HepG2 (cell line): Measurements from ENCODE around the gene WDCP. TPM values are rescaled to one million over a fixed set of nuclear protein-coding genes. Genes with fewer than 3 reads are reported as not detected.

Experiments used
- ARID5B ChIP-seq: IDR thresholded peaks from 2 replicates; pipeline ENCODE4 v1.4.0; 2020; ENCODE audit warnings: mild to moderate bottlenecking, missing genetic modification reagents
- EED ChIP-seq: sonication (generic); formaldehyde crosslinking; IDR thresholded peaks from 2 replicates; pipeline ENCODE4 v1.5.0; 2020; ENCODE audit warnings: mild to moderate bottlenecking, missing genetic modification reagents
- ETV6 ChIP-seq: sonication (generic); formaldehyde crosslinking; conservative IDR thresholded peaks from 2 replicates; pipeline ENCODE4 v1.4.0; 2020; ENCODE audit warnings: missing genetic modification reagents
- EZH2 ChIP-seq: conservative IDR thresholded peaks from 2 replicates; pipeline ENCODE4 v1.6.1; 2012; ENCODE audit warnings: mild to moderate bottlenecking, low read depth, low read length, moderate library complexity
- FOXO1 ChIP-seq: sonication (generic); formaldehyde crosslinking; IDR thresholded peaks from 2 replicates; pipeline ENCODE4 v1.4.0; 2020; ENCODE audit warnings: missing genetic modification reagents
- HNRNPL ChIP-seq: fragments of 200-400 bp; formaldehyde crosslinking; IDR thresholded peaks from 2 replicates; pipeline ENCODE4 v1.6.1; 2017; ENCODE audit warnings: mild to moderate bottlenecking, low read depth, low read length
- NONO ChIP-seq, 2 experiments: fragments of 450-650 bp in 1 of 2; sonication (generic) in 1 of 2; formaldehyde crosslinking in 1 of 2; IDR thresholded peaks in 1 of 2; conservative IDR thresholded peaks in 1 of 2; 2 replicates each; pipeline versions ENCODE4 v1.6.1 to v1.8.0; 2017 to 2022; ENCODE audit warnings: mild to moderate bottlenecking in 1 of 2, missing genetic modification reagents in 1 of 2, moderate library complexity in 1 of 2
- NR1H2 ChIP-seq: sonication (generic); formaldehyde crosslinking; IDR thresholded peaks from 2 replicates; pipeline ENCODE4 v1.8.1; 2022; ENCODE audit warnings: low read depth, missing genetic modification reagents, borderline replicate concordance
- SETDB1 ChIP-seq: sonication (generic); formaldehyde crosslinking; IDR thresholded peaks from 2 replicates; pipeline ENCODE4 v1.5.1; 2020; ENCODE audit warnings: missing genetic modification reagents, mild to moderate bottlenecking, borderline replicate concordance
- ZBTB21 ChIP-seq: sonication (generic); formaldehyde crosslinking; IDR thresholded peaks from 2 replicates; pipeline ENCODE4 v1.4.0; 2020; ENCODE audit warnings: missing genetic modification reagents
- ZBTB37 ChIP-seq: sonication (generic); formaldehyde crosslinking; IDR thresholded peaks from 2 replicates; pipeline ENCODE4 v1.4.0; 2020; ENCODE audit warnings: mild to moderate bottlenecking, missing genetic modification reagents
- ZFP36L2 ChIP-seq: sonication (generic); formaldehyde crosslinking; IDR thresholded peaks from 2 replicates; pipeline ENCODE4 v1.4.0; 2020; ENCODE audit warnings: missing genetic modification reagents
- ZNF18 ChIP-seq: sonication (generic); formaldehyde crosslinking; IDR thresholded peaks from 2 replicates; pipeline ENCODE4 v1.8.0; 2022; ENCODE audit warnings: mild to moderate bottlenecking, missing genetic modification reagents; ENCODE audit not compliant: insufficient replicate concordance
- ZNF253 ChIP-seq: sonication (generic); formaldehyde crosslinking; IDR thresholded peaks from 2 replicates; pipeline ENCODE4 v1.8.0; 2022; ENCODE audit warnings: mild to moderate bottlenecking, missing genetic modification reagents, borderline replicate concordance
- ZNF281 ChIP-seq: sonication (generic); formaldehyde crosslinking; IDR thresholded peaks from 2 replicates; pipeline ENCODE4 v1.4.0; 2020; ENCODE audit warnings: missing genetic modification reagents, borderline replicate concordance
- ZNF512 ChIP-seq: sonication (generic); formaldehyde crosslinking; IDR thresholded peaks from 2 replicates; pipeline ENCODE4 v1.4.0; 2020; ENCODE audit warnings: mild to moderate bottlenecking, missing genetic modification reagents
- ZNF792 ChIP-seq: IDR thresholded peaks from 2 replicates; pipeline ENCODE4 v1.6.1; 2016
- ZSCAN21 ChIP-seq: sonication (generic); formaldehyde crosslinking; IDR thresholded peaks from 2 replicates; pipeline ENCODE4 v1.8.0; 2022; ENCODE audit warnings: mild to moderate bottlenecking, missing genetic modification reagents, moderate library complexity, borderline replicate concordance
- polyA plus RNA-seq, 8 experiments: library from polyadenylated mRNA; depleted of rRNA in 3 of 8; stranded (reverse) in 7 of 8; unstranded in 1 of 8; fragments of >200 nt; fragmentation: Illumina TruSeq in 4 of 8; extraction: Trizol in 4 of 8; gene quantifications; 2 replicates each; pipeline versions ENCODE4 v1.2.1 to v1.2.3, GENCODE V29; 2011 to 2016; ENCODE audit warnings: low read depth in 4 of 8, missing spikeins in 1 of 8, mixed read lengths in 1 of 8; ENCODE audit not compliant: insufficient read depth in 1 of 8
- total RNA-seq, 5 experiments: library from RNA; depleted of rRNA; stranded (reverse); fragments of >200 nt; fragmentation: Illumina TruSeq; extraction: Trizol; gene quantifications; 2 replicates each; pipeline ENCODE4 v1.2.3, GENCODE V29; 2016; ENCODE audit warnings: low read depth in 1 of 5

The WDCP gene
- total and polyA plus RNA-seq, 2 of the 13 experiments (the other 11 are each of a cell fraction or from before 2014, with no cell fraction given), result 17.4 to 22.6 TPM

- TF ChIP-seq ARID5B (CRISPR knock-in tag) (peak; percentile 89), ZBTB21 (CRISPR knock-in tag) (no peak), FOXO1 (CRISPR knock-in tag) (peak; percentile 70), NR1H2 (CRISPR knock-in tag) (no peak), HNRNPL (no peak), SETDB1 (CRISPR knock-in tag) (no peak), ZNF512 (CRISPR knock-in tag) (no peak), ZFP36L2 (CRISPR knock-in tag) (no peak), ZNF18 (no peak), ZNF792 (CRISPR knock-in tag) (no peak), ETV6 (CRISPR knock-in tag) (peak; percentile 4; the same call in 1 of the 2 replicates), ZSCAN21 (CRISPR knock-in tag) (no peak), EED (no peak), EZH2 (no peak), ZNF281 (CRISPR knock-in tag) (peak; percentile 47; the same call in 1 of the 2 replicates), NONO (IDR thresholded peaks at IDR 0.05) (no peak), NONO (CRISPR knock-in tag; conservative IDR thresholded peaks at IDR 0.05) (peak; percentile 92), ZBTB37 (peak; percentile 95), ZNF253 (CRISPR knock-in tag) (no peak)
Measured at GRCh38 chr2:24022324-24022974, 24.7 kb downstream of the WDCP start (continued).
